Fibroblast of lung (primary cell): ENCODE results near the gene CCT6A.

Experiments used
- EZH2 ChIP-seq: IDR thresholded peaks from 2 replicates; pipeline ENCODE4 v1.5.1; 2012; ENCODE audit warnings: low read length, control low read depth, mild to moderate bottlenecking; ENCODE audit errors: missing control alignments
- TF ChIP-seq, protein P1 (sequence below), 2 donors: IDR thresholded peaks in 1 of 2; conservative IDR thresholded peaks in 1 of 2; 1 replicate in 1 of 2; 2 replicates in 1 of 2; pipeline ENCODE4 v1.5.1; 2011 to 2012; ENCODE audit warnings: low read length in 2 of 2, control low read depth in 1 of 2, inconsistent platforms in 1 of 2, low read depth in 1 of 2, mild to moderate bottlenecking in 1 of 2

DNA sequence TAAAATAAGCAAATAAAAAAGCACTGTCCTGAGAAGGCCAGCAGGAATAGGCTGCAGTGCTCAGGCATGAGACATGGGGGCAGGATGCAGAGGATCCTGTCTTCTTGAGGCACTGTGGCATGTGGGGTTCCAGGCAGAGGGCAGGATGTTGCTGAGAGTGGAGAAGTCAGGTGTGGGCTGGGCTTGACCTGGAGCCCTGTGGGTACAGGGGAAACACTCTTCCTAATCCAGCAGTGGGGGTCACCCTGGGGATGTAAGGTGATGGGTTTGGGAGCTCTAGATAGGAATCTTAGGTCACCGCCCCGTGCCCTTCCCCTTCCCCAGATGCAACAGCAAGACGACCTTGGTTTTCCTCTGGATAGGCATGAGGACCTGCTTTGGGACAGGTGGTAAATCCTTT lies 26.1 kb downstream of the CCT6A start:
- TF ChIP-seq, protein P1, sequence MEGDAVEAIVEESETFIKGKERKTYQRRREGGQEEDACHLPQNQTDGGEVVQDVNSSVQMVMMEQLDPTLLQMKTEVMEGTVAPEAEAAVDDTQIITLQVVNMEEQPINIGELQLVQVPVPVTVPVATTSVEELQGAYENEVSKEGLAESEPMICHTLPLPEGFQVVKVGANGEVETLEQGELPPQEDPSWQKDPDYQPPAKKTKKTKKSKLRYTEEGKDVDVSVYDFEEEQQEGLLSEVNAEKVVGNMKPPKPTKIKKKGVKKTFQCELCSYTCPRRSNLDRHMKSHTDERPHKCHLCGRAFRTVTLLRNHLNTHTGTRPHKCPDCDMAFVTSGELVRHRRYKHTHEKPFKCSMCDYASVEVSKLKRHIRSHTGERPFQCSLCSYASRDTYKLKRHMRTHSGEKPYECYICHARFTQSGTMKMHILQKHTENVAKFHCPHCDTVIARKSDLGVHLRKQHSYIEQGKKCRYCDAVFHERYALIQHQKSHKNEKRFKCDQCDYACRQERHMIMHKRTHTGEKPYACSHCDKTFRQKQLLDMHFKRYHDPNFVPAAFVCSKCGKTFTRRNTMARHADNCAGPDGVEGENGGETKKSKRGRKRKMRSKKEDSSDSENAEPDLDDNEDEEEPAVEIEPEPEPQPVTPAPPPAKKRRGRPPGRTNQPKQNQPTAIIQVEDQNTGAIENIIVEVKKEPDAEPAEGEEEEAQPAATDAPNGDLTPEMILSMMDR (conservative IDR thresholded peaks at IDR 0.05 in 1 of 2, IDR thresholded peaks at IDR 0.05 in 1 of 2; ENCODE audit: low read depth in 1 of 2, low read length in 2 of 2) = no peak
- TF ChIP-seq EZH2 = no peak
